NCI-H2227 treated with DMSO at 0.1 percent for 48 hours (cell line): Measurements from ENCODE around the gene IL1RAP.

Source experiments
- DNase-seq: peaks from one replicate; lab custom pipeline; 2025; lab: John Stamatoyannopoulos, UW

IL1RAP gene

DNA sequence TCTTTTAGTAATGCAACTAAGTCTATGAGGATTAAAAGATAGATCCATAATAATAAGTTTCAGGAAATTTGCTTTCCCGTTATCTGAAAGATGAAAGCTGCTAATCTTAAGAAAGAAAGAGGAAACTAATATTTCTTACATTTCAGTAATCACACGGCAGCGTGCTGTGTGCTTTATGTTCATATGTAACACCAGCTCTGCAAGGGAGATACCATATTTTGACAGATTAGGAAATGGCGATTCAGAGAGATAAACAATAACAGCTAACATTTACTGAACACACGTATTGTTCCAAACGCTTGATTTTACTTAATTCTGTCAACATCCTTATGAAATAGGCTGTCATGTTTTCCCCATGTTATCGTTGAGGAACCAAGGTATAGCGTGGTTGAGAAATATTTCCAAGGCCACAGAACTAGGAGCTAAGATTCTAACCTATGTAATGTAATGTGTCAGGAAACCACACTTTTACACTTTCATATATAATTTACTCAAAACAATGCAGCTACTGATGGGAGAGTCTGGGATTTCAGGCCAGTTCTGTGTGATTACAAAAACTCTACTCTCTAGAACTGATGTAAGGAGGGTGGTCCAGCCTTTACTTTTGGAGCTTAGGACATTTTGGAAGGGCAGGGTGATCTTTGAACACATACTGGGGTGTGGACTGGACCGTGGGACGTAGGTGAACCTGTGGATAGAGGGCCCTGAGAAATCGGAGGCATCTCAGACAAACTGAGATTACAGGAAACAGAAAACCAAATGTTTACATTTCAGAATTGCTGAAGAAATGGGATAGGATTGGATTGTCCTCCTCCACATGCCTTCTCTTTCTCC, 100.6 kb downstream of the IL1RAP start:
- no peak for DNase-seq

DNA sequence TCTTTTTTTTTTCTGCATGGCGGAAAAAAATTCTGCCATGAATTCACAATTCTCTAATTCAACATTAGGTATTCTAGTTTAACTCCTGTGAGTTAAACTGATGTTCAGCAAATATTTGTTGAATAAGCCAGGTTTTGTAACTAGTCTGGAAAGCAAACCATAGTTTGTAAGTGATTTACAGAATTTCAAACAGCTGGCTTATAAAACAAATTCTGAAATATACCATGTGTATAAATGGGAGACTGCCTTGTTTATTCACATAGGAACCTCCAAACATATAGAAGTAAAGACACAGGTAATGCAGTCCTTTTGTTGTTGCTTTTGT, 101.1 kb downstream of the IL1RAP start:
- no peak for DNase-seq

DNA sequence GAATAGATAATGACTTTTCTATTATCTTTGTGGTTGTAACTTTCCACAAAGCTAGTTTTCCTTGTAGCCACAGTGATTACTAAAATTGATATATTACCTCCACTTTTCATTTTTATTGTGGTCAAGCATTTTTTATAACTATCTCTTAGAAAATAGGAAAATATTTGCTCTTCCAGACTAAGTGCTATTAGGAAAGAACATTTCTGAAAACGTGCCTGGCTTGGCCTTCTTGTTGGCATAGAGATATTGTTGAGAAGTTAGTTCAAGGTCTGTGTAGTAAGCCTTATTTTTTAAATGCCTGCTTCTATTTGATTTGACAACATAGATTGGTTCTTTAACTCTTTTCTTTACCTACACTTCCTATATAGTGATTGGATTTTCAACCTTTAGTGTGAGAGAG, 101.7 kb downstream of the IL1RAP start:
- DNase-seq = no peak

DNA sequence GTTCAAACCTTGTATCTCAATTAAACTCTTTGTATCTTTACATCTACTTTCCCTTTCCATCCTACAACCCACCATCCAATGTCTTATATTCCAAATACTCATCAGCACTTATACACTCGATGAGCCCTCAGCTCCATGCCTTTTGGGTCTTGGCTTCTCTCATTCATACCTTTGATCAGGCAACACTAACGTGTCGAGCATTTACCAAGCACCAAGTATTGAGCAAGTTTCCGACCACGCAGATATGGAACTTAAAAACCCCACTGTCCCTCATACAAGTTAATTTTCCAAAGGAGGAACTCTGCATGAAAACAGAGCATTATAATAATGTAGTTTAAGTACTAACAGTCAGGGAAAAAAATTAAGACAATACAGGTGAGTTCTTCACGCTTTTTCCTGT, 102.8 kb downstream of the IL1RAP start:
- no peak for DNase-seq

DNA sequence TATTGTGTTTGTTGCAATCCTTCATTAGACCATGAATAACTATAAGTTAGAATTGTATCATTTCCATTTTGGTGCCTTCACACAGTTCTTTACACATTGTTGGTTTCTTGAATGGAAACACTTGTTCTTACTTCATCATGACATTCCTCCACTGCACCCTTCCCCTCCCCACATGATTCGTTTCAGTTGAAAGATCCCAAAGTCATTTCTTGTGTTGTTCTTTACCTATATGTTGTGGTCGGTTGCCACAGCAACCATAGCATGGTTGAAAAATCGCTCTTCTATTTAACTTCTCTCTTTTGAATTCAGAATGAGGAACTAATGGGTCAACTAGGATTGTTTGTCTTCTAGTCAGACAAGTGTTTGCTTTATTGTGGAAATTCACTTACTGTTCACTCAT, 103.3 kb downstream of the IL1RAP start:
- no peak for DNase-seq

DNA sequence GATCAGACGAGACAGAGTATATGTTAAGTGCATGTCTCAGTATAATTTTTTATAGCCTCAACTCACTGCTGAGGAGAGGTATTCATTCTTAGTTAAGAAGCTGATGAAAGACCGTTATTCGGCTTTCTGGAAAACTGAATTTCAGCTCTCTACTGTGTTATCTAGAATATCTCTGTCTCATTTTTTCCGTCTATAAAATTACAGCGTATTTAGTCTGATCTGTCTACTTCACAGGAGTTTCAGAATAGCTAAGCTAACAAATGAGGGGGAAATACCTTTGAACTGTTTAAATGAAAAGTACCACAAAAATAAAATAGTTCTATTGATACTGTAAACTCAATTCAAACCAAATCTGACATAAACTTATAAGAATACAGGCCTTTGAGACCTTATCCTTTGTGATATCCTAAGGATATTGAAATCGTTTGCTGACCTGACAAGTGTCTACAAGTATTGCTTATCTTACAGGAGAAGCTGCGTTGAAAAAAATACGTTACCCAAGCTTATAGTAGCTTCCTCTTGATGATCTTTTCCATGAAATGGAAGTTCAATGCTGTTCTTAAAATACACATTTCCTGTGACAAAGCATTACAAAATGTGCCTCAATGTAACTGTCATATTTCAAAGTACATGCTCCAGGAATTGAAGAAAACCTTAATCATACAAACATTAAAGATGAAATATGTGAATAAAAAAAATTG, 104.6 kb downstream of the IL1RAP start:
- no peak for DNase-seq

DNA sequence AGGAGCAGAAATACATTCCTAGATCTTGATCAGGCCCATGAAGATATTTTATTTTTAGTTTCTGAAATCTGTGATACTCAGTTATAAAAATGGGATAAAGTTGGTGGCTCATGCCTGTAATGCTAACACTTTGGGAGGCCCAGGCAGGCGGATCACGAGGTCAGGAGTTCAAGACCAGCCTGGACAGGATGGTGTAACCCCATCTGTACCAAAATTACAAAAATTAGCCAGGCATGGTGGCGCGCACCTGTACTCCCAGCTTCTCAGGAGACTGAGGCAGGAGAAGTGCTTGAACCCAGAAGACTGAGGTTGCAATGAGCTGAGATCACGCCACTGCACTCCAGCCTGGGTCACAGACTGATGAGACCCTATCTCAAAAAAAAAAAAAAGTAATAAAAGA, 105.5 kb downstream of the IL1RAP start:
- no peak for DNase-seq

DNA sequence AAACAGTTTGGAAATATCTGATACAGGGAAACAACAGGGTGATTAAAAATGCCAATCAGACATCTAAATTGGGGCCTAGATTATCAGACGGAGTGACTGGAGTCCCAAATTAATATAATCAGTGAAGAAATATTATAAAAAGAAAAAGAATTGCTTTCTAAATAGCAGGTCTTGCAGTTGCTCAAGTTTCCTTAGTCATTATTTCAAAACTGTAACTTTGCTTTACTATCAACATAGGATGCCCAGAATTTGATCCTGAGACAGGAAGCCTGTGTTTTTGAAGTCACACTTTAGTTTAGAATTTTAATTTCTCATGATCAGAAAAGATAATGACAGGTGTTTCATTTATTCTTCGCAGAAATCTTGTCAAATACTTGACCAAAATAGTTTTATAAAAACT, 105.9 kb downstream of the IL1RAP start:
- no peak for DNase-seq

DNA sequence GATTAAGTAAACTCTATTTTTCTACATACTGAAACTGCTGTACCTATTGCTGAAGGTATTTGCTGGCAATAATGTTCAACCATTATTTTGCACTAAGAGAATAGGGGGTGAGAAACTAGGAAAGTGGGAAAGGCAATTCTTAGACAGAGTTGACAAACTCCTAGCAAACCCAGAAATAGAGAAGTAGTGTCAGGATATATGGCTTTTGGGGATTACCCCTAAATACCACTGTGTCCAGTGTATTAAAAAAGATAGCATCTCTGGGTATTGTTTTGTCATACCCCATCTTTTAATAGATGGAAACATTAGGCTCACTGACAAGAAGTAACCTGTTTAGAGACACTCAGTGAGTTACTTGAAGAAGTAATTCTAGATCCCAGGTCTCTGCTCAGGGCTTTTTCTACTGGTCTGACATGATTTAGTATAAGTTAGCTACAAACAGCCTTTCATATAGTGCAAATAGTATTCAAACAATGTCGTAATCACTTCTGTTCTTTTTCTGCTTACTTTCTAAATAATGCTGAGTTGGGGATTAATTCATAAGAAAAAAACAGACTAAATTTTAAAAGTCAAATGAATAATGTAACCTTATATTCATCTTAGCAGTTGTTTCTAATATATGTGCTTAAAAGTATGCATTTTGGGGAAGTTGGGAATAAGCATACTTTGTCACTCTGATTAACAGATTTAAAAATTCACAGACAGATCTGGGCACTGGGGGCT, 107.2 kb downstream of the IL1RAP start:
- DNase-seq = no peak

DNA sequence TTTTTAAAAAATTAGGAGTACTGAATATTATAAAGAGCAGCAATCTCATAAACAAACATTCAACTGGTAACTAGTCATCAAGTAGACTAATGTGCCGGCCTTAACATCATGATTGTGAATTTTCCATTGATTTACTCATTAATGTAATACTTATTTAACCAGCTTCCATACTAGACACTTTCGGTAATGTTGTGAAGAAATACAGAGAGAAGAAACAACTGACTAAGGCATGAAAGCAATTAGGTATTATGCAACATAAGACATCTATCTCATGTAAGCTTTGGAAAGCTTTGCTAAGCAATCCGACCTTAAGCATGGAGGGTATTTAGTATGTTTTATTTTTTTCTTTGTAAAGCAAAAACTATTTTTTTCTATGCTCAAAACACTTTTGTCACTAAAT, 108.0 kb downstream of the IL1RAP start:
- no peak for DNase-seq

DNA sequence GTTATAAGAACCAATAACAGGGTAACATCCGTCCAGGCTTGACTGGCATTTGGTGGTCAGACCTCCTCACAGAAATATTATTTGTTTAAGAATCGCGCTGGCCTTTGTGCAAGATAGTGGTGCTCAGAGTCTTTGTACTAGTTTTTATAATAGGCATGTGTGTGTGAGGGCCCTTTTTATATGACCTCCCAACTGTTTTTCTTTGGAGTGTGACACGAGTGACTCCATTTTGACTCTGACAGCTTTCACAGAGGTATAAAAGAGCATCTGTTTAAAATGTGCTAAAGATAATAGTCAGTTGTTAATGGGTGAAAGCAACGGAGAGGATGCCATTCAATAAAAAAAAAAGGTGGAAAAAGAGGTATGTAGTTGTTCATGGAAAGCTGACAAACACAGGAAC, 110.4 kb downstream of the IL1RAP start:
- no peak for DNase-seq

DNA sequence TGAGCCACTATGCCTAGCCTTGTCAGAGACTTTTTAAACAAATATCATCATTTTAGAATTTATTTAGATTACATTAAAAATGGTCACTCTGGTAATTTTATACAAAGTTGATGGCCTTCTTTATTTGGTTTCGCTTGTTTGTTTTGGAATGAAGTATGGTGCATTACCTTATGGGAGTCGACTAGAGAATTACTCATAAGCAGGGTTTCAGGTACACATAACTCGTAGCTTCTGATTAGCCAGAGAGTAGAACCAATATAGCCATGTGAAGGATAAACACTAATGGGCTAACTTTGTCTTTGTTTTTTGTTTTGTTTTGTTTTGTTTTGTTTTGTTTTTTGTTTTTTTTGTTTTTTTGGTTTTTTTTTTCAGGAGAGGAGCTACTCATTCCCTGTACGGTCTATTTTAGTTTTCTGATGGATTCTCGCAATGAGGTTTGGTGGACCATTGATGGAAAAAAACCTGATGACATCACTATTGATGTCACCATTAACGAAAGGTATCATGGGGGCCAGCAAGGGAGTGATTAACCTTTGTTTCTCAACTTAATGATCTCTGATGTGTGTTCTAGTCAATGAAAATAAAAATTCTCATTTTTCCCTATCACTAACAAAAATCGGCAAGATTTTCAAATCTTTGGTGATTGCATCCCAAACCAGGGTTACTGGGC, 113.2 kb downstream of the IL1RAP start:
- DNase-seq = no peak

DNA sequence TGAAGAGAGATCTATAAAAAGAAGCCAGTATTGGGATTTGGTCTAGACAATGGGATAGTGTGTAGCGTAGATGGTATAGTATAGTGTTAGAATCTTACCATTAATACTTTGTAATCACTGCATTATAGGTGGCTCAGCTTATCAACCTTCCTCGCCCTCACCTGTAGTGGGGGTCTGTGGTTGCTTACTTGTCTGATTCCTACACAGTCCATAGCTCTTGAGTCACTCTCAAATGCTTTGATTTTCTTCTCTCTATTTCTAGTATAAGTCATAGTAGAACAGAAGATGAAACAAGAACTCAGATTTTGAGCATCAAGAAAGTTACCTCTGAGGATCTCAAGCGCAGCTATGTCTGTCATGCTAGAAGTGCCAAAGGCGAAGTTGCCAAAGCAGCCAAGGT, 115.2 kb downstream of the IL1RAP start:
- DNase-seq = no peak

DNA sequence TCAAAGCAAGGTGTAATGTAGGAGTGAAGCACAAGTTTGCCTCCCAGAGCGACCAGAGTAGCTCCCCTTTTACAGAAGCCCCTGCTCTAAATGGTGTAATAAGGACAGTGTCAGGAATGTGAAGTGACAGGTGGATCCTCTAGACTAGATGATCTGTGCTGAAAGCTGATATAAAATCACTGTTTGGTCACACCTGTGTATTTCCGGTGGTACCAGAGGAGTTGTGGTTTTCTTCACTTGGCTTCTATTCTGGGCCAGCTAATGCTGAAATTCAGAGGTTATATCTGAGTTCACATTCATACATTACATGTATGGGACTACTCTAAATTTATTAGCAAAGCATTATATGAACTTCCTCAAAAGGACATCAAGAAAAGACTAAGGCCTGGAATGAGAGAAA, 117.4 kb downstream of the IL1RAP start:
- DNase-seq = no peak

DNA sequence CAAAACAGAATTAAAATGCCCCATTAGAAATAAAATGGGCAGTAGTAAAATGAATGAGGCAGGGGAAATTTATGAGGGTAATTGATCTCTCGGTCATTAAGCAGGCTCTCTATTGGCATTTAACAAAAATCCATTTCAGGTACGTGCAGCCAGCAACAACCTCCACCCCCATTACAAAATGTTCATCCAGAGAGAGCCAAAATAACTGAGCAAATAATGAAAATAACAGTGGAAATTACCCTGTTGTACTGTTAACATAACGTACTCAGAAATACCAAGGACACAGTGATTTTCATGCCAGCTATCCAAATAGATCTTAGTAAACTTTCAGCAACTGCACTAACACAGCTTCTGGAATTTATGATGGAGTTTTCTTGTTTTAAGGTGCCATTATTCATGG, 127.7 kb downstream of the IL1RAP start:
- no peak for DNase-seq

DNA sequence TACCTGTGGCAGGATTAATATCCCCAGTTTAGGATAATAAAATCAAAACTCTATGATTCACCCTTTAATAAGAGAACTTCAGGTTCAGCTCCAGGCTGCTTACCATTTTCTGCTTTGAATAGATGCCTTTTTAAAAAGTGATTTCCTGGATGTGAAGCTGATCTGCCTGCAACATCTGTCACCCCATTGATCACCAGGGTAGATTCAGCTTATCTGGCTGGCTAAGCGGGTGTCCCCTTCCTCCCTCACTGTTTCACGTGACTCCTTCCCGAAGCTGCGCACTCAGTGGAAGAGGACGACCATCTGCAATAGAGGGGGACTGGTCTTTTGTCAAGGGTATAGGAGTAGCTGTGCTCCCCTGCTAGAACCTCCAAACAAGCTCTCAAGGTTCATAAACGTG, 128.1 kb downstream of the IL1RAP start:
- no peak for DNase-seq

DNA sequence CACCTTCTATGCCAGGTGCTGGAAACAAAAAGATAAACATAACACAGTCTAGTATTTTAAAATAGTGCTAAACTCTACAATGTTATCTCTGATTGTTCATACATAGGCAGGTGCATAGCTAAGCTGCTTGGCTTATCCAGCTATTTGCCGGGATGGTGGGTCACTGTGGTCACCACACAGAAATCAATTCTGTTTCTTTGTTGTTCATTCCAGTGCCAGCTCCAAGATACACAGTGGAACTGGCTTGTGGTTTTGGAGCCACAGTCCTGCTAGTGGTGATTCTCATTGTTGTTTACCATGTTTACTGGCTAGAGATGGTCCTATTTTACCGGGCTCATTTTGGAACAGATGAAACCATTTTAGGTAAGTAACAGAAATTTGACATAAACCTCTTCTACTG, 130.2 kb downstream of the IL1RAP start:
- DNase-seq = no peak

DNA sequence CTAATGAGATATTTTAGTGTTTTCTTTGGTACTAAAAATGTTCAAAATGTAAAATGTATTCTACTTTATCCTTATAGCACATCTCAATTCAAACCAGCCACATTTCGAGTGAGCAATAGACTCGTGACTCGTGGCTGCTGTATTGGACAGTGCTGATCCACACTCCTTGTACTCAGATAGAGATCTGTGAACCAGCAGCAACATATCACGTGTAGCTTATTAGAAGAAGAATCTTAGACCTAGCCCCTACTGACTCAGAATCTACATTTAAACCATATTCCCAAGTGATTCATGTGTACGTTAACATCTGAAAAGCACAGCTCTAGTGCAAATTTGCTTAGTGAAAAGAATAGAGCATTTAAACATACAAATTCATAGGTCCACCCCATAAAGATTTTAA, 130.9 kb downstream of the IL1RAP start:
- no peak for DNase-seq

DNA sequence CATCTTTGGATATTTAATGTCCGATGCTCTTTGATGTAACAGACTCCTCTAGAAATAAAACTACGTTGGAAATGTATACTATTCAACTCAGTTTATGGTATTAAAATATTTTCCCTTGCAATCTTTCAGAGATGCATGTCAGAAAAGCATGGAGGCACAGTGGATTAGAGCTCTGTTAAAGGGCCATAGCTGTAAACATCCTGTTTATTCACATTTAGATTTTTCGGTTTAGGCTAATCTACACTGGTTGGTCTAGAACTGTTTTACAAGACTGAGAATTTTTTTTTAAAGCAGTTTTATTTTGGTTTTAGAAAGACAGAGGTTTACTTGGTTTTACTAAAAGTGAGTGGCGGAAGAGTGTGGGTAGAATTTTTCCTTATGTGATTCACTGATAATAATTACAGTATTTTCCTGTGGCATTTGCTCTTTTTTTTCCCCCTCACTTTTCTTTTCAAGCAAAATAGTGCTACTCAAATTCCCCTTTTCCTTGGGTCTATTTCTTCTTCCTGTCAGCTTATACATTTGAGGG, 132.1 kb downstream of the IL1RAP start:
- DNase-seq = no peak

DNA sequence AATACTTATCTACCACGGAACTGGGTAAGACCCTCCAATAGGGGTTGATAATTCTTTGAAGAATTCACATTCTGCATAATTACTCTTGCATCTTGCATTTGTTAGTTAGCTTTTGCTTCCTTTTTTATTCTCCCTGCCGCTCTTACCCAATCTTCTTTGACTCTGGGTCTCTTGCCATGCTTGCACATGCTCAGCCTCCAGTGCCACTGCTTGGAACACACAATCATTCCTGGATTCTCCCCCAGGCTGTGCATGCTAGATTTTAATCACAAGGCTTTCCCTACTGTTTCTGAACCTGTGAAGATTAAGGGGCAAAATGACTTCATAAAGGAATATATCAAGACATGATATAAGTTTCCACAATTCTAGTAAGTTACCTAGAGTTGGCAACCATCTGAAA, 133.1 kb downstream of the IL1RAP start:
- DNase-seq = no peak

DNA sequence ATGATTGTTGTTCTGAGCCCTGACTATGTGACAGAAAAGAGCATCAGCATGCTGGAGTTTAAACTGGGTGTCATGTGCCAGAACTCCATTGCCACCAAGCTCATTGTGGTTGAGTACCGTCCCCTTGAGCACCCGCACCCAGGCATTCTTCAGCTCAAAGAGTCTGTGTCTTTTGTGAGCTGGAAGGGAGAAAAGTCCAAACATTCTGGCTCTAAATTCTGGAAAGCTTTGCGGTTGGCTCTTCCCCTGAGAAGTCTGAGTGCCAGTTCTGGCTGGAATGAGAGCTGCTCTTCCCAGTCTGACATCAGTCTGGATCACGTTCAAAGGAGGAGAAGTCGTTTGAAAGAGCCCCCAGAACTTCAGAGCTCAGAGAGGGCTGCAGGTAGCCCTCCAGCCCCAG, 142.0 kb downstream of the IL1RAP start:
- DNase-seq = no peak

DNA sequence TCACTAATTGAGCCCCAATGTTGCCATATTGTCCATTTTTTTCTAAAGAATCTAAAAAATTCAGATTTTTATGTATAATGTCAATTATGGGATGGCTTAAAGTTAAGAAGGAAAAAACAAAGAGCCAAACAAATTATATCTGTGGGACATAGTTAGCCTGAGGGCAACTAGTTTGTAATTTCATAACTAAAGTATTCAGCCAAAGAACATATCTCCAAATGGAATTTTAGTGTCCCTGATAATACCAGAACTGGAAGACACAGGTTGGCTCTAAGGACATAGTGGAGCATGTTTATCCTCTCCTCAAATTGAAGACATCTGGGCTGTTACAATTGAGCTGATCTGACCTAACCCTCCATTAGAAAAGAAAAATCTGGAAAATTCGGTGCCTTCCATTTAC, 144.2 kb downstream of the IL1RAP start:
- no peak for DNase-seq
